ENCODE results near the gene ZNF74. TPM values are rescaled to one million over a fixed set of nuclear protein-coding genes. Genes with fewer than 3 reads are reported as not detected.
"Not testable (repeated sequence)": the region's sequence is repeated elsewhere in the genome, so short reads cannot be mapped to it uniquely, and the experiment has no call there.

Gene ZNF74
- 8.9 and 10.7 TPM in 2 replicates for total RNA-seq

GRCh38 chr22:20393705-20394476 lies at the start of gene ZNF74:
Gene ZNF74, plus strand, starts transcription at chr22:20394151. Its CDS starts 478 bp downstream, at chr22:20394629.
- peak; percentile 90 to 92 for DNase-seq (ENCODE audit: low read depth in 2 of 2)

GRCh38 chr22:20346553-20346952 lies 47.4 kb upstream of the ZNF74 start:
- not testable (repeated sequence) for DNase-seq (ENCODE audit: low read depth in 2 of 2)

GRCh38 chr22:20352536-20352935 lies 41.4 kb upstream of the ZNF74 start:
- DNase-seq (ENCODE audit: low read depth in 2 of 2), result not testable (repeated sequence)

GRCh38 chr22:20354238-20354975 lies 39.5 kb upstream of the ZNF74 start:
- no peak for DNase-seq (ENCODE audit: low read depth in 2 of 2)

- DNase-seq (ENCODE audit: low read depth in 2 of 2), result not testable (repeated sequence)
These were observed 37.9 kb upstream of the ZNF74 start for GRCh38 chr22:20355939-20356636.

- DNase-seq (ENCODE audit: low read depth in 2 of 2), result not testable (repeated sequence)
These were observed 37.0 kb upstream of the ZNF74 start for GRCh38 chr22:20356906-20357305.

GRCh38 chr22:20357967-20358366 lies 36.0 kb upstream of the ZNF74 start:
- DNase-seq (ENCODE audit: low read depth in 2 of 2), result not testable (repeated sequence)

GRCh38 chr22:20358503-20359239 lies 35.3 kb upstream of the ZNF74 start:
- DNase-seq (ENCODE audit: low read depth in 2 of 2), result not testable (repeated sequence)

GRCh38 chr22:20360261-20360660 lies 33.7 kb upstream of the ZNF74 start:
- not testable (repeated sequence) for DNase-seq (ENCODE audit: low read depth in 2 of 2)

GRCh38 chr22:20360866-20361751 lies 32.8 kb upstream of the ZNF74 start:
- not testable (repeated sequence) for DNase-seq (ENCODE audit: low read depth in 2 of 2)

GRCh38 chr22:20361752-20362229 lies 32.2 kb upstream of the ZNF74 start:
- DNase-seq (ENCODE audit: low read depth in 2 of 2), result not testable (repeated sequence)

- DNase-seq (ENCODE audit: low read depth in 2 of 2), result not testable (repeated sequence)
These were observed 31.5 kb upstream of the ZNF74 start for GRCh38 chr22:20362403-20362802.

- DNase-seq (ENCODE audit: low read depth in 2 of 2), result not testable (repeated sequence)
These were observed 29.4 kb upstream of the ZNF74 start for GRCh38 chr22:20364335-20365260.

- DNase-seq (ENCODE audit: low read depth in 2 of 2), result not testable (repeated sequence)
These were observed 27.1 kb upstream of the ZNF74 start for GRCh38 chr22:20366841-20367240.

GRCh38 chr22:20368875-20369274 lies 25.1 kb upstream of the ZNF74 start:
- not testable (repeated sequence) for DNase-seq (ENCODE audit: low read depth in 2 of 2)

GRCh38 chr22:20371687-20372086 lies 22.3 kb upstream of the ZNF74 start:
- DNase-seq (ENCODE audit: low read depth in 2 of 2), result not testable (repeated sequence)

GRCh38 chr22:20372406-20372854 lies 21.5 kb upstream of the ZNF74 start:
- DNase-seq (ENCODE audit: low read depth in 2 of 2), result not testable (repeated sequence)

- not testable (repeated sequence) for DNase-seq (ENCODE audit: low read depth in 2 of 2)
These were observed 20.7 kb upstream of the ZNF74 start for GRCh38 chr22:20373195-20373706.
